ENCODE measurements around the gene TARS2.
A peak's percentile ranks its signal among the peaks of the same experiment; 100 is the strongest.

Gene TARS2

GRCh38 chr1:150486966-150487762 lies at the start of gene TARS2:
Gene TARS2 (plus strand): TSS chr1:150487419. CDS start chr1:150487451, 32 bp downstream.
- peak; percentile 67 to 99 for DNase-seq

GRCh38 chr1:150441121-150441520 lies 46.1 kb upstream of the TARS2 start:
- no peak for DNase-seq

GRCh38 chr1:150444232-150444631 lies 43.0 kb upstream of the TARS2 start:
- DNase-seq, result no peak

- no peak for DNase-seq
These were observed 31.0 kb upstream of the TARS2 start for GRCh38 chr1:150456146-150456647.

- DNase-seq, result peak; percentile 8 to 48
These were observed 22.8 kb upstream of the TARS2 start for GRCh38 chr1:150464422-150464826.

- no peak for DNase-seq
These were observed 20.3 kb upstream of the TARS2 start for GRCh38 chr1:150466964-150467363.

- DNase-seq, result no peak
These were observed 17.9 kb upstream of the TARS2 start for GRCh38 chr1:150469291-150469690.

- DNase-seq, result no peak
These were observed 14.5 kb upstream of the TARS2 start for GRCh38 chr1:150472601-150473200.

GRCh38 chr1:150473659-150474058 lies 13.6 kb upstream of the TARS2 start:
- DNase-seq, result no peak

- DNase-seq, result no peak
These were observed 12.3 kb upstream of the TARS2 start for GRCh38 chr1:150474869-150475268.

GRCh38 chr1:150476754-150477153 lies 10.5 kb upstream of the TARS2 start:
- DNase-seq, result no peak

GRCh38 chr1:150477320-150477719 lies 9.9 kb upstream of the TARS2 start:
- DNase-seq, result no peak

GRCh38 chr1:150477733-150478132 lies 9.5 kb upstream of the TARS2 start:
- DNase-seq, result no peak

GRCh38 chr1:150479370-150479769 lies 7.8 kb upstream of the TARS2 start:
- DNase-seq, result no peak

- no peak for DNase-seq
These were observed 7.3 kb upstream of the TARS2 start for GRCh38 chr1:150479927-150480352.

- DNase-seq, result no peak
These were observed 2.8 kb upstream of the TARS2 start for GRCh38 chr1:150484431-150484830.

GRCh38 chr1:150484861-150485260 lies 2.4 kb upstream of the TARS2 start:
- DNase-seq, result peak in 1 of 2 donors; percentile 16

GRCh38 chr1:150487763-150488115 lies 520 bp downstream of the TARS2 start:
- DNase-seq, result no peak

- no peak for DNase-seq
These were observed 6.0 kb downstream of the TARS2 start for GRCh38 chr1:150493175-150493574.

- DNase-seq, result no peak
These were observed 11.1 kb downstream of the TARS2 start for GRCh38 chr1:150498342-150498741.

GRCh38 chr1:150505431-150505830 lies 18.2 kb downstream of the TARS2 start:
- no peak for DNase-seq

- DNase-seq, result peak; percentile 12 to 71
These were observed 21.0 kb downstream of the TARS2 start, which contains the start of gene ECM1 for GRCh38 chr1:150507912-150508864. Gene ECM1 (plus strand): TSS chr1:150508109. CDS start chr1:150508210, 101 bp downstream.

- no peak for DNase-seq
These were observed 21.8 kb downstream of the TARS2 start for GRCh38 chr1:150508982-150509381.
